ENCODE results near the gene PIGB.
"Not testable (repeated sequence)": the region's sequence is repeated elsewhere in the genome, so short reads cannot be mapped to it uniquely, and the experiment has no call there.

Gene PIGB

GRCh38 chr15:55302801-55303200, 16.2 kb upstream of the PIGB start:
- DNase-seq = not testable (repeated sequence)

GRCh38 chr15:55319537-55320237, 665 bp downstream of the PIGB start:
- DNase-seq = no peak

- no peak for DNase-seq
These were observed 1.2 kb downstream of the PIGB start for GRCh38 chr15:55320238-55320550.

- DNase-seq = no peak
These were observed 1.9 kb downstream of the PIGB start for GRCh38 chr15:55320963-55321362.

- no peak for DNase-seq
These were observed 3.4 kb downstream of the PIGB start for GRCh38 chr15:55322467-55322866.

- DNase-seq = no peak
These were observed 8.4 kb downstream of the PIGB start for GRCh38 chr15:55327387-55327786.

- DNase-seq = no peak
These were observed 15.3 kb downstream of the PIGB start for GRCh38 chr15:55334371-55334770.

- no peak for DNase-seq
These were observed 16.0 kb downstream of the PIGB start for GRCh38 chr15:55334997-55335396.

GRCh38 chr15:55337160-55337559, 18.1 kb downstream of the PIGB start:
- DNase-seq = no peak

GRCh38 chr15:55343168-55343567, 24.1 kb downstream of the PIGB start:
- no peak for DNase-seq

GRCh38 chr15:55344206-55344605, 25.2 kb downstream of the PIGB start:
- DNase-seq = peak in 1 of 2 experiments; percentile 3

GRCh38 chr15:55348281-55348778, 29.3 kb downstream of the PIGB start:
- DNase-seq = no peak

- no peak for DNase-seq
These were observed 30.3 kb downstream of the PIGB start for GRCh38 chr15:55349282-55349681.

- no peak for DNase-seq
These were observed 34.0 kb downstream of the PIGB start for GRCh38 chr15:55353025-55353424.

- DNase-seq = no peak
These were observed 38.1 kb downstream of the PIGB start for GRCh38 chr15:55356985-55357585.

GRCh38 chr15:55357774-55358173, 38.8 kb downstream of the PIGB start:
- no peak for DNase-seq

GRCh38 chr15:55358471-55358870, 39.4 kb downstream of the PIGB start:
- no peak for DNase-seq

- no peak for DNase-seq
These were observed 41.2 kb downstream of the PIGB start for GRCh38 chr15:55360256-55360655.

GRCh38 chr15:55361048-55361447, 42.0 kb downstream of the PIGB start:
- DNase-seq = no peak

GRCh38 chr15:55362641-55363040, 43.6 kb downstream of the PIGB start:
- DNase-seq = no peak

GRCh38 chr15:55366981-55367380, 48.0 kb downstream of the PIGB start:
- DNase-seq = no peak

GRCh38 chr15:55372701-55373440, 53.8 kb downstream of the PIGB start:
- DNase-seq = no peak

- DNase-seq = no peak
These were observed 60.1 kb downstream of the PIGB start for GRCh38 chr15:55379095-55379494.

- DNase-seq = no peak
These were observed 62.6 kb downstream of the PIGB start for GRCh38 chr15:55381595-55381994.

Data from NCI-H526 (cell line).